HCT116 (cell line): ENCODE data around the gene PXDN.

Source experiments
- ATF3 ChIP-seq: IDR thresholded peaks from 2 replicates; pipeline ENCODE4 v1.6.1; 2012
- CTCF ChIP-seq, 3 experiments: fragments of 200-600 bp in 1 of 3; sonication (generic) in 1 of 3; IDR thresholded peaks in 2 of 3; conservative IDR thresholded peaks in 1 of 3; 2 replicates each; pipeline ENCODE4 v1.5.1; 2012 to 2017; ENCODE audit warnings: low read depth in 2 of 3, low read length in 2 of 3, antibody characterized with exemption in 1 of 3, borderline replicate concordance in 1 of 3, control low read depth in 1 of 3, mild to moderate bottlenecking in 1 of 3, mixed read lengths in 1 of 3, mixed run types in 1 of 3, moderate library complexity in 1 of 3; ENCODE audit not compliant: insufficient read depth in 1 of 3
- EZH2 ChIP-seq: fragments of 200-600 bp; sonication (generic); IDR thresholded peaks from 2 replicates; pipeline ENCODE4 v1.6.1; 2017; ENCODE audit warnings: antibody characterized with exemption, mixed run types
- POLR2A ChIP-seq: IDR thresholded peaks from 2 replicates; pipeline ENCODE4 v1.7.0; 2011; ENCODE audit warnings: borderline replicate concordance; ENCODE audit not compliant: insufficient read depth, insufficient read length; ENCODE audit errors: extremely low read depth
- REST ChIP-seq: IDR thresholded peaks from 2 replicates; pipeline ENCODE4 v1.6.1; 2012; ENCODE audit warnings: low read depth
- YY1 ChIP-seq: IDR thresholded peaks from 2 replicates; pipeline ENCODE4 v1.6.1; 2011; ENCODE audit warnings: low read length, low read depth, moderate library complexity, mild to moderate bottlenecking; ENCODE audit not compliant: insufficient replicate concordance; ENCODE audit errors: extremely low read depth

GRCh38 chr2:1688161-1688560 lies 56.2 kb downstream of the PXDN start:
- TF ChIP-seq CTCF (IDR thresholded peaks at IDR 0.05 in 2 of 3, conservative IDR thresholded peaks at IDR 0.05 in 1 of 3; ENCODE audit: borderline replicate concordance in 1 of 3, insufficient read depth in 1 of 3, low read depth in 2 of 3, low read length in 2 of 3) (no peak), EZH2 (no peak), REST (no peak), YY1 (no peak), ATF3 (no peak), POLR2A (no peak)
